ENCODE results near the gene GLB1L3.

The GLB1L3 gene

DNA sequence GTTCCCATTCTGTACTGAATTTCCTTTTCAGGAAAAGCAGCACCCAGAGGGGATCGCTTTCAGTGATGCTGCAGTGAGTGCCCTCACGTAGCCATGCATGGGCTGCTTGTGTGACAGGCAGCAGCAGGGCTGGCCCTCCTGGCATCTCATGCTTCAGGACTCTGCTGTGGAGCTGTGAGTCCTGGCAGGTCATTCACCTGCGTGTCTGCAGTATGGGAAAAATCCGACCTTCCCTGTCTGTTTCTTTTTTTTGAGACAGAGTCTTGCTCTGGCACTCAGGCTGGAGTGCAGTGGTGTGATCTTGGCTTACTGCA lies 69.0 kb downstream of the GLB1L3 start:
- DNase-seq, result no peak

DNA sequence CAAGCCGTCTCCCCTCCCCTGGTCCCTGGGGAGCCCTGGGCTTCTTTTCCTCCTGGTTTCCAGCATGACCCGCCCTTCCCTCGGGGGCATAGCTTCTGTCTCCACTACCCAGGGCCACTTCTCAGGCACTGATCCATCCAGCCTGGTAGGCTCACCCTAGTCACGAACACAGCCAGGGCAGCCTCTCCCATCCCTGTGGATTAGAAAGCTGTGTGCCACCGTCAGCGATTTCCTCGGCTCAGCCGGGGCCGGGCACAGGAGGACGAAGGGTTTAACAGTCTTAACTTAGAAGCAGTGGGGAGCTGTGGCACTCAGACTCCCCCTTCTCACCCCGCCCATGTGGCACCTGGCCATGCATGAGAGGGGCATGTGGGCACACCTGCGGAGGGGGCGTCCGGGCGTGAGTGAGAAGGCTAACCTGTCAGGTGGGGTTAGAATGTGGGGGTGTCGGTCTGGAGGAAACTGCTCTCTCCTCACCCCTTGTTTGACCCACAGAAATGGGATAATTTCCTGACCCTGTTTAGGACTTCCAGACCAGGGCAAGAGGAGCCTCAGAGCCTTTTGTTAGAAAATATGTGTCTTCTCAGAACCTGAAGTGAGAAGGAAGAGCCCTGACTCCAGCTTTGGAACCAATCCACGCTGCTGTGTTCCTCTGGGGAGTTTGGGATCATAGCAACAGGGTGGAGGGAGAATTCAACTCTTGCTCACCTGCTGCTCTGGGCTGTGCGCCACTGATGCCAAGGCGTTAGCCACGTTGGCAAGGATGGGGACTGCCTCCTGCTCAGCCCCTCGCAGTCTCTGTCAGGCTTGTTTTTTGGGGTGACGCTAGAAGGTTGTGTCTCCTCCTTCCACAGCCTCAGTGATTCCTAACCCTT lies 70.2 kb downstream of the GLB1L3 start:
- DNase-seq, result no peak

- no peak for DNase-seq
Observed at GRCh38 chr11:134346976-134347350, 70.8 kb downstream of the GLB1L3 start.

- DNase-seq, result no peak
Observed at GRCh38 chr11:134347441-134347840, 71.3 kb downstream of the GLB1L3 start.

- DNase-seq, result peak; percentile 49
Observed at GRCh38 chr11:134349109-134349801, 73.1 kb downstream of the GLB1L3 start.

GRCh38 chr11:134349802-134350355 lies 73.7 kb downstream of the GLB1L3 start:
- DNase-seq, result no peak

GRCh38 chr11:134350381-134350780 lies 74.2 kb downstream of the GLB1L3 start:
- no peak for DNase-seq

DNA sequence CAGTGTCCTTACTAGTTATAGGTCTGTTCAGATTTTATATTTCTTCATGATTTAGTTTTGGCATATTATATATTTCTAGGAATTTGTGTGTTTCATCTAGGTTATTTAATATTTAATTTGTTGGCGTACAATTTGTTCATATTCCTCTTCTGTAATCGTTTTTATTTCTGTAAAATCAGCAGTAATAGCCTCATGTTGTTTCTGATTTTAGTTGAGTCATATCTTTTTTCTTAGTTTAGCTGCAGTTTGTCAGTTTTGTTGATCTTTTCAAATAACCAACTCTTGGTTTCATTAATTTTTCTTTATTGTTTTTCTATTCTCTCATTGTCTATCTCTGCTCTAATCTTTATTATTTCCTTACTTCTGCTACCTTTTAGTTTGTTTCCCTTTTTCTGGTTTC lies 75.9 kb downstream of the GLB1L3 start:
- DNase-seq, result no peak

GRCh38 chr11:134355136-134355535 lies 79.0 kb downstream of the GLB1L3 start:
- no peak for DNase-seq

DNA sequence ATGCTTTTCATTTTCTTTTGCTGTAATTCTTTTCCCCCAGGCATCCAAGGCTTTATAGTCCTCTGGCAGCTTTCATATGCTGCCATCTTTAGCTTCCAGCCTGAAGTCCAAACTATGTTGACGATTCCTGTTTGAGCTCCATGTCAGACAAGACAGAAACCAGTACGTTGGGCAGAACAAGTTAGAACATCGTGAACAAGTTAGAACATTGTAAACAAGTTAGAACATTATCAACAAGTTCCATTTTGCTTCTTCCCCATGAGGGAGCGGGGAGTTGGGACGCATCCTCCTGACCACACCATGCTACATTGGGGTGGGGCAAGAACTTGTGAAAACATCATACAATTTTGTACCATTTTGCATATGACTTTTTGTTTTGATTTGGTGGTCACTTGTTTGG lies 79.5 kb downstream of the GLB1L3 start:
- no peak for DNase-seq

DNA sequence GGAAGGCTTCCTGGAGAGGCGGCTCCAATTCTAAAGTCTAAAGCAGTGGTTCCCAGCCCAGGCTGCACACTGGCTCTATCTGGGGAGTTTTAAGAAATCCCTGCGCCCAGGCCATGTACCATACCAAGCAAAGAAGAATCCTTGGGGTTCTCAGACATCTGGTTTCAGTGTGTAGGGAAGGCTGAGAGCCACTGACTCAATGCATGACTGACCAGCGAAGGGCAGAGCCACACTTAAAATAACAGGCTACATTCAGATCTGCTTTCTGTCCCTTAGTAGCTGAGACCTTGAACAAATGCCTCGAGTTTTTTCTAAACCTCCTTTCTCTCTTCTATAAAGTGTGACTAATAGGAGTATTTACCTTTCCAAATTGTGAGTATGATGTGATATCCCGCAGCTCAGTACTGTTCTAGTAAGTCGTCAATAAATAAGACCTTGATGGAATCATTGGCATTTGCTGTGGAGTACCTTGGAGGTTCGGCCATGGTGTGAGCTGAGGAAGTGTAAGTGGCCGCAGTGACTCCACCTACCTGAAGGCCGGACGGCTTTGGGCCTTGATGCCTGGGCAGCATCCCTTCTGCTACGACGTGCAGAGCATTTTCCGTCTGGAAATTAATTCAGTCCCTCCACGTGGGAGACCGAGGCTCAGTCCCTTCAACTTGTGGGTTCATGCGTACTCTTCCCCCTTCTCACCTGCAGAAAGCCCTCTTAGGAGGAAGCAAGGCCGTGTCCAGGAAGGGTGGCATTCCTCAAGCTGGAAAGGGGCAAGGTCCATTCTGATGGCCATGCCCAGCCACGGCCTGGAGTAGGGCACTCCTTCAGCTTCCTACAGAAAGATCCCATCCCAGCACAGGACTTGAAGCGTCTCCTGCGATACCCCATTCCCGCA lies 80.7 kb downstream of the GLB1L3 start:
- DNase-seq, result no peak

DNA sequence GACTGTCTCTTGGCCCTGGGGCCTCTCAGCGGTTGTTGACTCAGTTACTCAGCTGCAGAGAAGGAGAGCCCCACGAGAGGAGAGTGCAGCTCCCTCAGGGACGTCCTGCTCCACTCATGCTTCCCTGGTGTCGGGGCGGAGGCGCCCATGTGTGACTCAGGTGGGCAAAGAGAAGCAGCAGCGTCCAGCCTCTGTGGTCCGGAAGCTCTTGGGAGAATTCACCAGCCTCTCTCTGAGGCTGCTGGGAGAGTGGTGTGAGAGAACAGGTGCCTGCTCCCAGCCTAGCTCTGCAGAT lies 81.3 kb downstream of the GLB1L3 start:
- DNase-seq, result no peak

DNA sequence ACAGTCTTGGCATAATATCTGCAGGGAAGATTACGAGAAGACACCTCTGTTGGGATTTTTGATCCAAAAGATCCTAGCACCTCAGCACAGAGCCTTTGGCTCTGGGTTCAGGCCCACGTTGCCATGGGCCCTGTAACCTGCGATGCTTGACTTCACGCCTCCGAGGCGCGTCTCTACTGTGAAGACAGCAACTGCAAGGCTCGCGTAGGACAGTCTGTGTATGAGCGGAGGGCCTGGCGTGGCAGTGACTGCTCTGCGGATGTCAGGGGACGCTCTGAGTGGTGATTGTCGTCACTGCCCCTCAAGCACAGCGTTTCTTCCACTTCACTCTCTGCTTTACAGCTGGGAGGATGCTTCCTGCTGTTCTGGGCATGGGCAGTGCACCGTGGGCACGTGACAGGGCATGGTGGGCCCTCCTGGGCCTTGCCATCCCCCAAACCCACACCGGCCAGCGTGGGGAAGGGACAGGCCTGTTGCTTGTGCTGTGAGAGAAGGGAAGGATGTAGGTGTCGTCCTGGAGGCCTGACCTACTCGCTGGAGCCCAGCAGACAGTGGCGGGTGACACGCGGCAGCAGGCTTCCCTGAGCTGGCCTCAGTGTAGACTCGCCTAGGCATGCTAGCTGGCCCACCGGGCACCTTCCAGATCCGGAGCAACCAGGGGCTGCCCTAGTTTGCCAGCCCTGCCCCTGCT lies 82.1 kb downstream of the GLB1L3 start:
- no peak for DNase-seq

DNA sequence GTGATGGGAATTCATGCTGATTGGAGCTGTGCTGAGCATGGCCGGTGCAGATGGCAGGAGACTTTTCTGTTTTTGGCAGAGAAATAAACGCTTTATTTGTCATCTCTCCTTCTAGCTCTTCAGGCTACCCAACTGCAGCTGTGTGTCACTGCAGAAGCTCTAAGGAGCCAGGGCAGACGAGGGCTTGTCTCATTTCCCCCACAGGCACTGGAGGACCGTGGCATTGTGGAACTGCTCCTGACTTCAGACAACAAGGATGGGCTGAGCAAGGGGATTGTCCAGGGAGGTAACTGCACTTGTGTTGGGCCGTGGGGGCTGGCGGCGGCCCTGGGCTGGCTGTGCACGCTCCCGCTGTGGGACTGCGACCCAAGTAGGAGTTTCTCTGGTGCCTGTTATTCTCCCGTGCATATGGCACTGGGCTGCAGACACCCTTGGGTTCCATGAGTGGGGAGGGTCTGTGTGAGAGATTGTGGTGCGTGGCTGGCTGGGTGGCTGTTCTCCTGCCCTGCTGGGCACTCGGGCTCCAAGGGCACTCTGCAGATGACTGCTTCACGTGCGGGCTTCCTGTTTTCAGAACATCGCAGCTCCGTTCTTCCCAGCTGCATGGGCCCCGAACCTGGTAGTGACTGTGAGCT lies 82.8 kb downstream of the GLB1L3 start:
- no peak for DNase-seq

GRCh38 chr11:134359646-134360045 lies 83.5 kb downstream of the GLB1L3 start:
- no peak for DNase-seq

DNA sequence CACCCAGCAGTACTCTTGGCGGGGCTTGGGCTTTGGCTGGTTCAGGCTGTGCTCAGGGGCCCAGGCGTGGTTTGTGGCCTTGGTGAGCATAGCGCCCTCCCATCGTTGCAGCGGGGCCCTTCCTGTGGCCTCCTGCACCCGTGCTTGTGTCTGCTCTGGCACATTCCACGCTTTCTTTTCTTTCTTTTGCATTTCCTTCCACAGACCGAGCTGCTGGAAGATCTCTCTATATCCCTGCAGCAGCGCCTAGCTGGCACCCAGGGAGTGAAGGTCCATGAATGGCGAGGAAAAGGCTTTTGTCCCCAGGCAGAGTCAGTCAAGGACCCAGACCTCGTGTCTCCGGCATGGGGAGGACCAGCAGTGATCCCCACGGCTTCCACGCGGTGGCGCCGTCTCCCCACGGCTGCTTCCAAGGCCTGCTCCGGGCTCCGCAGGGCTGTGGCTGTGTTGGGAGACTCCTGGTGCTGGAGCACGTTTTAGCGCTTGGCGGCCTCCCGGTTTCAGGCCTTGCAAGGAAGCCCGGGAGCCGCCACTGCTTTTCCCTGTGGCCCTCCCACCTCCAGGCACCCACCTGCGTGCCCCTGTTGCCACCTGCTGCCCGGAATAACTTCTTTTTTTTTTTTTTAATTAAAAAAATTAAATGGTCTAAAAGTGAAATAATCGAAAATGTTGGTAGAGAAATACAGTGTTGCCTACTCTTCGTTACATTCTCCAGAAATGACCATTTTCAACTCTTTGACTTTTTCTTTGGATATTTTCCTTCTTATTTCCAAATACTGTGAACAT lies 84.1 kb downstream of the GLB1L3 start:
- peak; percentile 70 for DNase-seq

GRCh38 chr11:134361661-134362060 lies 85.5 kb downstream of the GLB1L3 start:
- DNase-seq, result no peak

DNA sequence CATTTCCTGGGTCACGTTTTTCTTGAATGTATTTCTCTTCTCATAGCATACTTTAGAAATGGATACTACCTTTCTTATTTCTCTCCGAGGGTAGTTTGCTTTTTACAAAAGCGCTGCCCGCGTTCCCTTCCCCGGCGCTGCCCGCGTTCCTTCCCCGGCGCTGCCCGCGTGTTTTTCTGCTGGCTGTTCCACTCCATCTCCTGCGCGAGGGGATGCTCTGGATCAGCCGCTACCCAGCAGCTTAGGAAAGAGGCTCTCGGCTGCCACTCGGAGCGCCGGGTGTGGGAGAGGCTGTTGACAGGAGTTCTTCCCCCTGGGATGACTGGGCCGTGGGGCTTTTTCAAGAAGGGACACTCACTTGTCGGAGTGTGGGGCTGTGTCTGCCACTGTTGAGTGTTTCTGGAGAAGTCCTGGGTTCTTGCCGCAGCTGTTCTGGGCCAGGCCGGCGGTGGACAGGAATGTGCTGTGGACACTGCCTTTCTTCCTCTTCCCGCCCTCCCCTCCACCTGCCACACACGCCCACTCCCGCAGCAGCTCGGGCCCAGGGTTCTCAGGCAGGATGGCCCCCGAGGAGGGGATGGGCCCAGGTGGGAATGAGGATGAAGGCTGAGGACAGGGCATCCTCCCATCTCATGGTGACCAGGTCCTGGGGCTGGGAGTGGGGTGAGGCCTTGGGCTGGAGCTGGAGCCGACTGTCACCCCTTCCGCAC lies 86.2 kb downstream of the GLB1L3 start:
- no peak for DNase-seq

- no peak for DNase-seq
Observed at GRCh38 chr11:134363161-134363560, 87.0 kb downstream of the GLB1L3 start.

GRCh38 chr11:134363592-134363991 lies 87.4 kb downstream of the GLB1L3 start:
- no peak for DNase-seq

DNA sequence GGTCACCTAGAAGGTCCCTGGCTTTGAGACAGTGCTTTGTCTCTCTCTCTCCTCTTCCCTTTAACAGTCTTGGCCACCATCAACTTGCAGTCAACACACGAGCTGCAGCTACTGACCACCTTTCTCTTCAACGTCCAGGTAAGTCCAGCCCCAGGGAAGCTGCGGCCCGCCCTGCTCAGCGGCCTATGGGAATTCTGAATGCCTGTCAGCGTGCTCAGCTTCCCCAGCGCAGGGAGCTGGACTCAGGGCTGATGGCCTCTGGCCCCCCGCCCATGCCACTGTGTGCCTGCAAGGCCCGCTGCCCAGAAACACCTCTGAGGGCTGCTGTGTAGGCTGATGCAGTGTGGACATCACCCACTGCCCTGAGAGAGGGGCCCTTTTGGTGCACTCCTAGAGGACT lies 88.1 kb downstream of the GLB1L3 start:
- no peak for DNase-seq

All from CD4-positive, alpha-beta T cell treated with Interleukin-21 for 1 hour (primary cell).